Suprapubic skin (tissue), 4 donors: ENCODE results near the gene NAXD.

Experiments
- POLR2A ChIP-seq, 2 donors: fragments of 450-650 bp; IDR thresholded peaks; one replicate each; pipeline ENCODE4 v1.6.1; 2017; ENCODE audit warnings: antibody characterized with exemption in 2 of 2, mild to moderate bottlenecking in 2 of 2, moderate library complexity in 2 of 2
- POLR2AphosphoS5 ChIP-seq, 3 donors: sonication (generic); formaldehyde crosslinking; IDR thresholded peaks; one replicate each; pipeline ENCODE4 v1.6.1; 2017; ENCODE audit warnings: antibody characterized with exemption in 3 of 3
- TF ChIP-seq, protein P1 (sequence below), 2 donors: fragments of 200-600 bp in 1 of 2; fragments of 450-650 bp in 1 of 2; sonication (generic) in 1 of 2; IDR thresholded peaks; one replicate each; pipeline ENCODE4 v1.5.1; 2016 to 2019; ENCODE audit warnings: antibody characterized with exemption in 2 of 2, mild to moderate bottlenecking in 1 of 2, moderate library complexity in 1 of 2

DNA sequence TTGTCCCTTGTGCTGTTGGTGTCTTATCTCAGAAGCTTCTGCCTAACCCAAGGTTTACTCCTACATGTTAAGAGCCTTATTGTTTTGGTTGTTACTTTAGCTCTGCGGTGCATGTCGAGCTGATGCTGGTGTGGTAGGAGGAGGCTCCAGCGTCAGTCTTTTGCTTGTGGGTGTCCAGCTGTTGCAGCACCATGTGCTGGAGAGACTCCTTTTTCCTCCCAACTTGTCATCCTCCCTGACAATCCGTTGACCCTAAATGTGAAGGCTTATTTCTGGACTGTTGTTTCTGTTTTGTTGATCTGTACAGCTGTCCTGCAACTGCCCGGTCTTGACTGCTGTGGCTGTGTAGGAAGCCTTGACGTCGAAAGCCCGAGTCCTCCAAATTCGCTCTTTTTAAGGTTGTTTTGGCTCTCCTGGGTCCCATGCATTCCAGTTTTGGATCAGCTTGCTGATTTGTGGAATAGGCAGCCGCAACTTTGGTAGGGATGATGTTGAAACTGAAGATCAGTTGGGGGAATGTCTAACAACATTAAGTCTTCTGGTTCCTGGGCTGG is 15.3 kb downstream of the NAXD start:
- TF ChIP-seq, protein P1, sequence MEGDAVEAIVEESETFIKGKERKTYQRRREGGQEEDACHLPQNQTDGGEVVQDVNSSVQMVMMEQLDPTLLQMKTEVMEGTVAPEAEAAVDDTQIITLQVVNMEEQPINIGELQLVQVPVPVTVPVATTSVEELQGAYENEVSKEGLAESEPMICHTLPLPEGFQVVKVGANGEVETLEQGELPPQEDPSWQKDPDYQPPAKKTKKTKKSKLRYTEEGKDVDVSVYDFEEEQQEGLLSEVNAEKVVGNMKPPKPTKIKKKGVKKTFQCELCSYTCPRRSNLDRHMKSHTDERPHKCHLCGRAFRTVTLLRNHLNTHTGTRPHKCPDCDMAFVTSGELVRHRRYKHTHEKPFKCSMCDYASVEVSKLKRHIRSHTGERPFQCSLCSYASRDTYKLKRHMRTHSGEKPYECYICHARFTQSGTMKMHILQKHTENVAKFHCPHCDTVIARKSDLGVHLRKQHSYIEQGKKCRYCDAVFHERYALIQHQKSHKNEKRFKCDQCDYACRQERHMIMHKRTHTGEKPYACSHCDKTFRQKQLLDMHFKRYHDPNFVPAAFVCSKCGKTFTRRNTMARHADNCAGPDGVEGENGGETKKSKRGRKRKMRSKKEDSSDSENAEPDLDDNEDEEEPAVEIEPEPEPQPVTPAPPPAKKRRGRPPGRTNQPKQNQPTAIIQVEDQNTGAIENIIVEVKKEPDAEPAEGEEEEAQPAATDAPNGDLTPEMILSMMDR (IDR thresholded peaks at IDR 0.05): no peak
- no peak for TF ChIP-seq POLR2A (IDR thresholded peaks at IDR 0.05)
- TF ChIP-seq POLR2AphosphoS5 (IDR thresholded peaks at IDR 0.05): no peak
